Tibial nerve (tissue), 4 donors: Measurements from ENCODE around the gene TOPAZ1. TPM values are rescaled to one million over a fixed set of nuclear protein-coding genes. Genes with fewer than 3 reads are reported as not detected.

Experiments used
- DNase-seq, 2 donors: peaks; one replicate each; pipeline ENCODE4 v3.0.0-alpha.2; 2019; ENCODE audit warnings: low spot score in 2 of 2
- H3K27ac ChIP-seq, 4 donors: fragments of 200-600 bp; sonication (generic) in 3 of 4; one replicate each; pipeline ENCODE4 v1.5.1; 2017 to 2019; ENCODE audit warnings: mild to moderate bottlenecking in 1 of 4
- H3K27me3 ChIP-seq, 2 donors: fragments of 200-600 bp; sonication (generic) in 1 of 2; one replicate each; pipeline versions ENCODE4 v1.5.1 to v1.6.0; 2017 to 2019
- H3K36me3 ChIP-seq, 3 donors: fragments of 200-600 bp; sonication (generic); one replicate each; pipeline ENCODE4 v1.5.1; 2018 to 2019
- H3K4me1 ChIP-seq, 4 donors: fragments of 200-600 bp; sonication (generic) in 3 of 4; one replicate each; pipeline ENCODE4 v1.5.1; 2017 to 2019
- H3K4me3 ChIP-seq, 4 donors: fragments of 200-600 bp; sonication (generic) in 3 of 4; one replicate each; pipeline ENCODE4 v1.5.1; 2017 to 2019; ENCODE audit warnings: mild to moderate bottlenecking in 1 of 4, moderate library complexity in 1 of 4
- H3K9me3 ChIP-seq, 4 donors: fragments of 200-600 bp; sonication (generic) in 3 of 4; one replicate each; pipeline ENCODE4 v1.5.1; 2017 to 2019
- CTCF ChIP-seq, 5 experiments: fragments of 200-600 bp in 3 of 5; fragments of 450-650 bp in 2 of 5; sonication (generic) in 3 of 5; IDR thresholded peaks; one replicate each; pipeline ENCODE4 v1.5.1; 2016 to 2019; ENCODE audit warnings: antibody characterized with exemption in 5 of 5, mild to moderate bottlenecking in 3 of 5, moderate library complexity in 2 of 5
- EP300 ChIP-seq, 2 donors: sonication (generic); formaldehyde crosslinking; IDR thresholded peaks; one replicate each; pipeline ENCODE4 v1.6.1; 2017; ENCODE audit warnings: antibody characterized with exemption in 2 of 2, mild to moderate bottlenecking in 1 of 2
- POLR2A ChIP-seq, 2 donors: fragments of 450-650 bp; IDR thresholded peaks; one replicate each; pipeline ENCODE4 v1.6.1; 2017; ENCODE audit warnings: antibody characterized with exemption in 2 of 2, mild to moderate bottlenecking in 2 of 2, moderate library complexity in 2 of 2
- WGBS, 2 donors: methylation state at CpG; one replicate each; pipeline ENCODE4 v1.1.5; 2018; 5-methylcytosine and 5-hydroxymethylcytosine counted together
- total RNA-seq, 4 donors: library from RNA; depleted of rRNA; stranded (reverse); fragments of >200 nt; gene quantifications; one replicate each; pipeline ENCODE4 v1.1.0, GENCODE V29; 2016

The TOPAZ1 gene
- total RNA-seq, 4 donors from 2014 or later, result not detected

DNA sequence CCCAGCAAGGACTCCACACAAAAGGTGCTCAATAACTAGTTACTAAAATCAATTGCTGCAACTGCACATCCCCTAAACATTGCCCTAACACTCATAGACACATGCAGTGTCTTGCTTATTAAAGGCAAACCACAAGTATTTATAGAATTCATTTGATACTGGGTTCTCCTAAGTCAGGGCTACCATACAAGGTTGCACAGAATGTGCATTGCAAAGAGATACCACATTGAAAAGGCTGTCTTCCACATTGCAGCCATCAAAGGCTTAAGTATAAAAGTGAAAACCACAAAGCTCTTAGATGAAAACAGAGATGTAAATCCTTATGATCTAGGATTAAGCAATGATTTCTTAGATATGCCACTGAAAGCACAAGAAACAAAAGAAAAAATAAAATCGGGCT, 33.6 kb upstream of the TOPAZ1 start:
- Histone ChIP-seq H3K36me3 (no peaks in the 10 kb centered on the region), H3K4me1 (no peaks in the 10 kb centered on the region), H3K9me3 (no peaks in the 10 kb centered on the region), H3K27ac (no peak overlapping the region), H3K27me3 (no peaks in the 10 kb centered on the region), H3K4me3 (no peak overlapping the region)
- no peak for DNase-seq
- no peak for TF ChIP-seq POLR2A (IDR thresholded peaks at IDR 0.05)
- no peak for TF ChIP-seq CTCF (IDR thresholded peaks at IDR 0.05)
- no peak for TF ChIP-seq EP300 (IDR thresholded peaks at IDR 0.05)
- WGBS, 2 donors, result 83 to 84% methylated on average over 1 of the region's 1 CpG

DNA sequence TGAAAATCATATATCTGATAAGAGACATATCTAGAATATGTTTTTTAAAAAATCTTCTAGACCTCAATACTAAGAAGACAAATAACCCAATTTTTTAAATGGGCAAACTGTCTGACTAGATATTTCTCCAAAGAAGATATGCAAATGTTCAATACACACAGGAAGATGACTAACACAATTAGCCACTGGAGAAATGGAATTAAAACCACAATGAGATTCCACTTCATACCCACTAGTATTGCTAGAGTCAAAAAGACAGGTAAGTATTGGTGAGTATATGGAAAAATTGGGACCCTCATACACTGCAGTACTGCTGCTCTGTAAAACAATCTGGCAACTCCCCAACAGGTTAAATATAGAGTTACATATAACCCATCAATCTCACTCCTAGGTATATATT, 33.1 kb upstream of the TOPAZ1 start:
- no peak for TF ChIP-seq EP300 (IDR thresholded peaks at IDR 0.05)
- TF ChIP-seq CTCF (IDR thresholded peaks at IDR 0.05), result no peak
- TF ChIP-seq POLR2A (IDR thresholded peaks at IDR 0.05), result no peak
- no peak overlapping the region for H3K4me3 ChIP-seq

GRCh38 chr3:44210967-44211366, 30.7 kb upstream of the TOPAZ1 start:
- TF ChIP-seq EP300 (IDR thresholded peaks at IDR 0.05) (no peak), POLR2A (IDR thresholded peaks at IDR 0.05) (no peak), CTCF (IDR thresholded peaks at IDR 0.05) (no peak)
- Histone ChIP-seq H3K4me1 (no peaks in the 10 kb centered on the region), H3K9me3 (peaks cover 0 to 9% (median 0%) of the 10 kb centered on the region in 4 donors), H3K4me3 (no peak overlapping the region), H3K27ac (no peak overlapping the region), H3K36me3 (no peaks in the 10 kb centered on the region), H3K27me3 (no peaks in the 10 kb centered on the region)
- no peak for DNase-seq

More for the DNA sequence above, 33.1 kb upstream of the TOPAZ1 start:
- Histone ChIP-seq H3K9me3 (no peaks in the 10 kb centered on the region), H3K36me3 (no peaks in the 10 kb centered on the region), H3K4me1 (no peaks in the 10 kb centered on the region), H3K27me3 (no peaks in the 10 kb centered on the region), H3K27ac (no peak overlapping the region)
- DNase-seq, result no peak

DNA sequence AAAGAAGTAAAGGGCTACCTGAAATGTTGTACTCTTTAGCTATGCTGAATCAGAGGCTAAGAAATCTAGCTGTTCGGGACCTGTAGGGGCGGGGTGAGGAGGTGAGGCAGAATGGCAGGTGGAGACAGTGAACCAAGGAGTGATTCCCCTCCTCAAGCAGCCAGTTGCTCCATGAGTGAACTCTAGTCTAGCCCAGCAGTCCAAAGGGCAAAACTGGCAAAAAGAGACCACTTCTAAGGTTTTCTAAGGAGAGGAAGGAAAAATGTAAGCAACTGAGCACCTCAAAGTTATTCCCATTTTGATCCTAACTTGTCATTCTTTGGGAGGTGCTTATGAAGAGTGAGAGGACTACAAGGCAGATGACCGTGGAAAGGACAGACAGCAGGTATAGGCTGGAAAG, 19.3 kb upstream of the TOPAZ1 start:
- TF ChIP-seq POLR2A (IDR thresholded peaks at IDR 0.05), result no peak
- TF ChIP-seq EP300 (IDR thresholded peaks at IDR 0.05), result no peak
- TF ChIP-seq CTCF (IDR thresholded peaks at IDR 0.05), result no peak
- Histone ChIP-seq H3K9me3 (no peaks in the 10 kb centered on the region), H3K27ac (no peak overlapping the region), H3K4me3 (no peak overlapping the region), H3K36me3 (no peaks in the 10 kb centered on the region), H3K4me1 (no peaks in the 10 kb centered on the region), H3K27me3 (no peaks in the 10 kb centered on the region)
- WGBS, 2 donors, result 75 to 76% methylated on average over 3 of the region's 3 CpGs
- DNase-seq, result no peak

DNA sequence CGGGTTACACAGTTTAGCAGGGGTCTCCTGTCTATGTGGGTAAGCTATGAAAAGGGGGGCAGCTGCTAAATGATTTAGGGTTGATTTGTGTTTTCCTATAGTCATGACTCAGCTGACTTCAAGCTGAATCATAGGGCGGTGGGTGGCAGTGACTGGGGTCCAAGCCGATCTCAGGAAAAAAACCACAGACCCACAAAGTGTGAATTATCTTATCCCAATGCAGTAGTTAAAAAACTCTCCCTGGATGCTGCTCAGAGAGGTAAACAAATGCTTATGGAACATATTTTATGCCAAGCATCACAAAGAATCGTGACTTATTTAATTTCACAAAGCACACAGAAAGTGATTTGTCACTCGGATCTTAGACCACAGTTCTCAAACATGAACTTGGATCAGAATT, 18.4 kb upstream of the TOPAZ1 start:
- no peaks in the 10 kb centered on the region for H3K36me3 ChIP-seq
- TF ChIP-seq EP300 (IDR thresholded peaks at IDR 0.05) (no peak), CTCF (IDR thresholded peaks at IDR 0.05) (no peak), POLR2A (IDR thresholded peaks at IDR 0.05) (no peak)
- H3K4me1 ChIP-seq, result no peaks in the 10 kb centered on the region
- 61 to 65% methylated on average over 5 of the region's 5 CpGs for WGBS, 2 donors
- no peak for DNase-seq
- H3K27me3 ChIP-seq, result no peaks in the 10 kb centered on the region
- H3K27ac ChIP-seq, result no peak overlapping the region
- no peaks in the 10 kb centered on the region for H3K9me3 ChIP-seq
- H3K4me3 ChIP-seq, result no peak overlapping the region
